ENCODE results near the gene TAF10. TPM values are rescaled to one million over a fixed set of nuclear protein-coding genes. Genes with fewer than 3 reads are reported as not detected.

TAF10 gene
- total RNA-seq, 3 donors from 2014 or later, result 84.0 to 135 (median 115) TPM

GRCh38 chr11:6607190-6607795, 4.7 kb downstream of the TAF10 start:
- Histone ChIP-seq H3K36me3 (ENCODE audit: low read depth) (no peaks in the 10 kb centered on the region), H3K4me1 (ENCODE audit: low read depth) (peaks cover 39% of the 10 kb centered on the region), H3K4me3 (no peak overlapping the region), H3K9me3 (no peaks in the 10 kb centered on the region)
- no peak for TF ChIP-seq CTCF (IDR thresholded peaks at IDR 0.05)
- intact Hi-C loops (cut with DNase I, micrococcal nuclease), result loop anchor here in 1 of 2 donors (10.0 kb wide), 1 partner anchor 78 kb away; the partner anchor contains the start of gene MRPL17
- no peak for DNase-seq
- no peak for ATAC-seq

GRCh38 chr11:6606471-6607189, 5.4 kb downstream of the TAF10 start:
- DNase-seq (peak; percentile 91 to 94 (median 92)), ATAC-seq (peak; percentile 58)
- Histone ChIP-seq H3K4me1 (ENCODE audit: low read depth) (peaks cover 46% of the 10 kb centered on the region), H3K9me3 (no peaks in the 10 kb centered on the region), H3K36me3 (ENCODE audit: low read depth) (no peaks in the 10 kb centered on the region), H3K4me3 (no peak overlapping the region)
- no peak for TF ChIP-seq CTCF (IDR thresholded peaks at IDR 0.05)
- intact Hi-C loops (cut with DNase I, micrococcal nuclease), result loop anchor here in 1 of 2 donors (10.0 kb wide), 1 partner anchor 78 kb away; the partner anchor contains the start of gene MRPL17

- Histone ChIP-seq H3K9me3 (no peaks in the 10 kb centered on the region), H3K4me3 (no peak overlapping the region), H3K4me1 (ENCODE audit: low read depth) (peaks cover 35% of the 10 kb centered on the region), H3K36me3 (ENCODE audit: low read depth) (no peaks in the 10 kb centered on the region)
- no peak for ATAC-seq
- TF ChIP-seq CTCF (IDR thresholded peaks at IDR 0.05), result no peak
- intact Hi-C loops (cut with DNase I, micrococcal nuclease), result loop anchor here in 1 of 2 donors (10.0 kb wide), 1 partner anchor 80 kb away; the partner anchor contains the start of gene MRPL17
- DNase-seq, result no peak
Measured at GRCh38 chr11:6604790-6605189, 7.2 kb downstream of the TAF10 start.

GRCh38 chr11:6604081-6604626, 7.9 kb downstream of the TAF10 start:
- TF ChIP-seq CTCF (IDR thresholded peaks at IDR 0.05), result no peak
- H3K36me3 ChIP-seq (ENCODE audit: low read depth), result no peaks in the 10 kb centered on the region
- H3K9me3 ChIP-seq, result no peaks in the 10 kb centered on the region
- ATAC-seq (peak; percentile 51), DNase-seq (peak; percentile 62 to 77 (median 66))
- H3K4me3 ChIP-seq, result peak overlapping the region; percentile 91
- intact Hi-C loops (cut with DNase I, micrococcal nuclease), result loop anchor here in 1 of 2 donors (10.0 kb wide), 1 partner anchor 81 kb away; the partner anchor contains the start of gene MRPL17
- H3K4me1 ChIP-seq (ENCODE audit: low read depth), result peaks cover 35% of the 10 kb centered on the region

GRCh38 chr11:6603287-6604080, 8.5 kb downstream of the TAF10 start, which contains the start of the genes ILK and RRP8:
Gene ILK (plus strand): TSS chr11:6603774. CDS start chr11:6604272, 498 bp downstream.
Gene RRP8 (minus strand): TSS chr11:6603616. CDS start chr11:6603502, 114 bp downstream.
- Histone ChIP-seq H3K4me3 (peak within 1 kb of the TSS; percentile 91), H3K9me3 (no peaks in the 10 kb centered on the region), H3K4me1 (ENCODE audit: low read depth) (peaks cover 35% of the 10 kb centered on the region), H3K36me3 (ENCODE audit: low read depth) (no peaks in the 10 kb centered on the region)
- no peak for TF ChIP-seq CTCF (IDR thresholded peaks at IDR 0.05)
- intact Hi-C loops (cut with DNase I, micrococcal nuclease), result loop anchor here in 1 of 2 donors (10.0 kb wide), 1 partner anchor 81 kb away; the partner anchor contains the start of gene MRPL17
- ATAC-seq (peak; percentile 95), DNase-seq (peak; percentile 92 to 97 (median 95))

Data from mucosa of descending colon (tissue), 3 donors.